CD4-positive, alpha-beta T cell treated with Interleukin-15 for 1 hour (primary cell): Measurements from ENCODE around the gene PPP1R1B.
A peak's percentile ranks its signal among the peaks of the same experiment; 100 is the strongest.

ENCODE experiments used
- DNase-seq: peaks from one replicate; pipeline ENCODE4 v3.0.0-alpha.2; 2020

Gene PPP1R1B

GRCh38 chr17:39617446-39618245 lies 9.1 kb upstream of the PPP1R1B start:
- DNase-seq: peak; percentile 35

GRCh38 chr17:39618246-39618913 lies 8.4 kb upstream of the PPP1R1B start:
- DNase-seq: no peak

GRCh38 chr17:39618956-39619785 lies 7.6 kb upstream of the PPP1R1B start:
- DNase-seq: no peak

- no peak for DNase-seq
Measured at GRCh38 chr17:39619786-39620101, 7.0 kb upstream of the PPP1R1B start.

- DNase-seq: peak; percentile 83
Measured at GRCh38 chr17:39621523-39622379, 5.0 kb upstream of the PPP1R1B start.

- no peak for DNase-seq
Measured at GRCh38 chr17:39622380-39623006, 4.3 kb upstream of the PPP1R1B start.

- peak; percentile 84 for DNase-seq
Measured at GRCh38 chr17:39623356-39623950, 3.3 kb upstream of the PPP1R1B start.

- DNase-seq: no peak
Measured at GRCh38 chr17:39624313-39624712, 2.4 kb upstream of the PPP1R1B start.

GRCh38 chr17:39625198-39625785 lies 1.5 kb upstream of the PPP1R1B start:
- no peak for DNase-seq

GRCh38 chr17:39627047-39627711 lies 427 bp downstream of the PPP1R1B start:
- no peak for DNase-seq

- no peak for DNase-seq
Measured at GRCh38 chr17:39627712-39628516, 1.2 kb downstream of the PPP1R1B start.

- no peak for DNase-seq
Measured at GRCh38 chr17:39628655-39629493, 2.1 kb downstream of the PPP1R1B start.

GRCh38 chr17:39629494-39629880 lies 2.7 kb downstream of the PPP1R1B start:
- DNase-seq: no peak

GRCh38 chr17:39629898-39630297 lies 3.1 kb downstream of the PPP1R1B start:
- DNase-seq: no peak

GRCh38 chr17:39631403-39631802 lies 4.7 kb downstream of the PPP1R1B start:
- DNase-seq: no peak

GRCh38 chr17:39632153-39632941 lies 5.6 kb downstream of the PPP1R1B start:
- no peak for DNase-seq

GRCh38 chr17:39633570-39634183 lies 6.9 kb downstream of the PPP1R1B start:
- DNase-seq: no peak
